ENCODE results near the gene TREH.

Gene TREH

DNA sequence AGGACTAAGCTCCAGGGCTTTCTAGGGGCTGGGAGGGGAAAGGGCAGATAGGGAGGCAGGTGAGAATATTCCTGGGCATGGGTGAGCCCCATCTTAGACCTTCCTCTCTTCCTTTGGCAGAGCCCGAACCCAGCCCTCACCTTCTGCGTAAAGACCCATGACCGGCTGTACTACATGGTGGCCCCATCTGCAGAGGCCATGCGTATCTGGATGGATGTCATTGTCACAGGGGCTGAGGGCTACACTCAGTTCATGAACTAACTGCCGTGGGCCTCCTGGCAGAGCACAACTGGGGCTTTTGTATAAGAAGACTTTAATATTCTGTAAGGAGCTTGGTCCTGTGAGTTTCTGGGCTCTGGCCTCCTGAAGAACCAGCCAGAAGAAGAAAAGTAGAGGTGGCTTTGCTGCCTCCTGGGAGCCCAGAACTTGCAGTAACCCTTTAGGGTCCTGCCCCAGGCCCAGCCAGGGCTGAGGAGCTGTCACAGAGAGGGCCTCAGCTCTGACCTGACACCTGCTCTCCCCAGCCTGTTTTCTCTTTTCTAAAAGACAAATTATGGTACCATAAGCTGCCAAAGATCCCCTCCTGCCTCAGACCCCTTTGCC, 22.8 kb downstream of the TREH start:
- no peak for DNase-seq (ENCODE audit: low read depth)
- TF ChIP-seq, protein P1, sequence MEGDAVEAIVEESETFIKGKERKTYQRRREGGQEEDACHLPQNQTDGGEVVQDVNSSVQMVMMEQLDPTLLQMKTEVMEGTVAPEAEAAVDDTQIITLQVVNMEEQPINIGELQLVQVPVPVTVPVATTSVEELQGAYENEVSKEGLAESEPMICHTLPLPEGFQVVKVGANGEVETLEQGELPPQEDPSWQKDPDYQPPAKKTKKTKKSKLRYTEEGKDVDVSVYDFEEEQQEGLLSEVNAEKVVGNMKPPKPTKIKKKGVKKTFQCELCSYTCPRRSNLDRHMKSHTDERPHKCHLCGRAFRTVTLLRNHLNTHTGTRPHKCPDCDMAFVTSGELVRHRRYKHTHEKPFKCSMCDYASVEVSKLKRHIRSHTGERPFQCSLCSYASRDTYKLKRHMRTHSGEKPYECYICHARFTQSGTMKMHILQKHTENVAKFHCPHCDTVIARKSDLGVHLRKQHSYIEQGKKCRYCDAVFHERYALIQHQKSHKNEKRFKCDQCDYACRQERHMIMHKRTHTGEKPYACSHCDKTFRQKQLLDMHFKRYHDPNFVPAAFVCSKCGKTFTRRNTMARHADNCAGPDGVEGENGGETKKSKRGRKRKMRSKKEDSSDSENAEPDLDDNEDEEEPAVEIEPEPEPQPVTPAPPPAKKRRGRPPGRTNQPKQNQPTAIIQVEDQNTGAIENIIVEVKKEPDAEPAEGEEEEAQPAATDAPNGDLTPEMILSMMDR (IDR thresholded peaks at IDR 0.05; ENCODE audit: insufficient read depth, low read depth, low read length, missing control alignments) = no peak
- no peak overlapping the region for H3K4me3 ChIP-seq (ENCODE audit: low read depth, low read length)

DNA sequence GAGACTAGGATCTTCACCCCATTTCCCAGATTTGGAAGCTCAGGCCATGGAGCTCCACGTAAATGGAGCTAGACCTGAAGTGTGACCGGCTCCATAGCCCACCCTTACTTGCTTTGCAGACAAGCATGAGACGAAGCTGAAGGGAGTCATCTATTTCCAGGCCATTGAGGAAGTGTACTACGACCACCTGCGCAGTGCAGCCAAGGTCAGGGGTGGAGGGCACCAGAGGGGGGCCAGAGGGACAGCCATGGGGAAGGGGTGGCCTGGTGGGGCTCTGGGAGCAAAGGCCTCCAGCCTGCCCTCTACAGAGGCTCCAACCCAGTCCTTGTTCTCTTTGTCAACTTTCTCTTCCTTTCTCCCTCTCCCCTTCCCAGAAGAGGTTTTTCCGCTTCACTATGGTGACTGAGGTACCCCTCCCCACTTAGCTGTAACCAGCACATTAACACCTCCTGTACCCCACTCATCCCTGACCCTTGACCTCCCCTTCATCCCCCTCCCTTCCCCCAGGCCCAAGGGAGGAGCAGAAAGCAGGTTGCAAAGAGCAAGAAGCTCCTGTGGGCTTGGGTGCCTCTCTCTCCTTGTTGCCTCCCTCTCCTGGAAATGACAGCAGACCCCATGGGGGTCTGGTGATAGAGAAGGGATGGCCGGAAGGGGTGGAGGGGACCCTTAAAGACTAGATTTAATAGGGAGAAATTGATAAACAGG, 23.8 kb downstream of the TREH start:
- TF ChIP-seq, protein P1 (IDR thresholded peaks at IDR 0.05; ENCODE audit: insufficient read depth, low read depth, low read length, missing control alignments) = no peak
- no peak for DNase-seq (ENCODE audit: low read depth)

DNA sequence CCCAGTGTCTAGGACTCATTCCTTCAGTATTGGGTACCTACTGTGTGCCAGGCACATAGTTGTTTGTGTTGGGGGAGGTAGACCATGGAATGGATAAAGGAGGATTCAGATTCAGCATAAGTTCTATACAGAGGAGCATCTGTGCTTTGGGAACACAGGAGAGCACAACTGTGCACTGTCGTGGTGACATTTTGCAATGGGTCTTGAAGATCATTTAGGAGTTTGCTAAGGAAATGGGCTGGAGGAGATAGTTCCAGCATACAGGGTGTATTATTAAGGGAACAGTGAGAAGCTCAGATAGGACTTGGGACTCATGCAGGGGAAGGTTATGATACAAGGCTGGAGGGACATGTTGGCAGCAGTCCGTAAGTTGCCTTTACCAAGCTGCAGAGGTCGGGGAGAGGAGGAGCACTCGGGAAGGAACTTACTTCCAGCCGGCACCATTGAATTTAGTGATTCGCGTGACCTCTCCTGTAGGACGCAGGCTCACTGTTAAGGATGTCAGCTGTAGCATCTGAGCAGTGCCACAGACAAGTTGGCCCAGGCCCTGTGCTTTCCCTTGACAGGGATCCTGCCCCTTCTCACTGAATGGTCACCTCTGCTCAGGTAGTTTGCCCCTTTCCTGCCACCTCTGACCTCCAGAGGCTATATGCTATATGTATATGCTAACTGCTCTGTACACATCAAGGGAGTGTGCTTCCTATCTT, 25.6 kb downstream of the TREH start:
- H3K4me3 ChIP-seq (ENCODE audit: low read depth, low read length) = no peak overlapping the region
- TF ChIP-seq, protein P1 (IDR thresholded peaks at IDR 0.05; ENCODE audit: insufficient read depth, low read depth, low read length, missing control alignments) = no peak
- DNase-seq (ENCODE audit: low read depth) = no peak

More for the DNA sequence above, 23.8 kb downstream of the TREH start:
- H3K4me3 ChIP-seq (ENCODE audit: low read depth, low read length) = no peak overlapping the region

DNA sequence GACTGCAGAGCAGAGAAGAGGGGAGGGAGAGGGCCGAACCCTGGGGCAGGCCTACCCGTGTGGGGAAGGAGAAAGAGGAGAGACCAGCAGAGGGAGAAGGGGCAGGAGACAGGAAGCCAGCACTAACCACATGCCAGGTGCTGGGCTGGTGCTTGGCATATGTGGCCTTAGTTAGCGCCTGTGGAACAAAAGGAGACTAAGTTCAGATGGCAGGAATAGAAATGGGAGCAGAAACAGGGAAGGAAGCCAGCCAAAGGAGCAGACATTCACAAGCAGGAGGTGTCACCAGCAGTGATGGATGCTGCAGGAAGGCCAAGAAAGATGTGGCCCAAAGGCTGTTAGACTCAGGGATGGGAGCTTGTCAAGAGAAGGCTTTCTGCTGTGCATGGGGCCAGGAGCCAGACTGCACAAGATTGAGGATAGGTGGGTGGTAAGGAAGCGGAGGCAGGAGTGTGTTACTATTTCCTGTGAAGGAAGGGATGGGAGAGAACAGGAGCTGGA, 26.7 kb downstream of the TREH start:
- no peak for DNase-seq (ENCODE audit: low read depth)
- TF ChIP-seq, protein P1 (IDR thresholded peaks at IDR 0.05; ENCODE audit: insufficient read depth, low read depth, low read length, missing control alignments) = no peak
- no peak overlapping the region for H3K4me3 ChIP-seq (ENCODE audit: low read depth, low read length)

DNA sequence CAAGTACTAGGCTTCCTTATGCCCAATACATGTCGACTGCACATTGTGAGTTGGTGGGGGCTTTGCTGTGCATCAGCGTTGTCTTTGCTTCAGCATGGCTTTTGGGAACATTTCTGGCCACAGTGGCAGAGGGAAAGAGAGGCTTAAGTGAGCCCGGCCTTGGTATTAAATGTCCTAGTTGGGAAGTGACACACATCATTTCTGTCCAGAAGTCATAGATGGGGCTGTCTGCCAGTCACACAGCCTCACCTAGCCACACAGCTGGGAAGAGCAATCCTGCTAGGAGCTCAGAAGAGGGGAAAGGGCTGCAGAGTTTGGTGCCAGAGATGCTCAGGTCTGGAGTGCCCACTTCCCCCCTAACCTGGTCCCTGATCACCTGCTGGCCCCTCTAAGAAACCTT, 27.6 kb downstream of the TREH start:
- no peak overlapping the region for H3K4me3 ChIP-seq (ENCODE audit: low read depth, low read length)
- TF ChIP-seq, protein P1 (IDR thresholded peaks at IDR 0.05; ENCODE audit: insufficient read depth, low read depth, low read length, missing control alignments) = no peak
- no peak for DNase-seq (ENCODE audit: low read depth)

DNA sequence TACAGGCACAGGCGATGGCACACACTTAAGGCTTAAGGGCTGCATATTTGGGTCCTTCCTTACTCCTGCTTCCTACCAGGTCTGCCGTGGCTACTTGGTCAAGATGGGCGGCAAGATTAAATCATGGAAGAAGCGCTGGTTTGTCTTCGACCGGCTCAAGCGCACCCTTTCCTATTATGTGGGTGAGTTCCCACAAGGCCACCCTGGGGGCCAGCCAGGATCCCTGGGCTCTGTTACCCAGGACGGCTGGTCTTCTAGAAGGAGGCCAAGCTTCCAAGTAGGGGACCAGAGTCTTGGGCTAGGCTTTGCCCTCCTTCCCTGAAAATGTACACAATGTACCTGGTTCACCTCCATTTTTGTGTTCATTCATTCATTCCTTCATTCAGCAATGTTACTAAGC, 29.1 kb downstream of the TREH start:
- no peak overlapping the region for H3K4me3 ChIP-seq (ENCODE audit: low read depth, low read length)
- DNase-seq (ENCODE audit: low read depth) = no peak
- TF ChIP-seq, protein P1 (IDR thresholded peaks at IDR 0.05; ENCODE audit: insufficient read depth, low read depth, low read length, missing control alignments) = no peak
